IPS-18c (cell line): Measurements from ENCODE around the gene COL4A2.

Experiments
- H3K4me3 ChIP-seq: 2 replicates; pipeline ENCODE4 v1.7.0; 2013; ENCODE audit warnings: low read depth, mild to moderate bottlenecking, low read length, moderate library complexity; ENCODE audit not compliant: insufficient read depth
- H3K9me3 ChIP-seq: one replicate; pipeline ENCODE4 v1.6.1; 2013; ENCODE audit warnings: mild to moderate bottlenecking, low read length, moderate library complexity; ENCODE audit not compliant: control insufficient read depth, insufficient read depth

The COL4A2 gene

DNA sequence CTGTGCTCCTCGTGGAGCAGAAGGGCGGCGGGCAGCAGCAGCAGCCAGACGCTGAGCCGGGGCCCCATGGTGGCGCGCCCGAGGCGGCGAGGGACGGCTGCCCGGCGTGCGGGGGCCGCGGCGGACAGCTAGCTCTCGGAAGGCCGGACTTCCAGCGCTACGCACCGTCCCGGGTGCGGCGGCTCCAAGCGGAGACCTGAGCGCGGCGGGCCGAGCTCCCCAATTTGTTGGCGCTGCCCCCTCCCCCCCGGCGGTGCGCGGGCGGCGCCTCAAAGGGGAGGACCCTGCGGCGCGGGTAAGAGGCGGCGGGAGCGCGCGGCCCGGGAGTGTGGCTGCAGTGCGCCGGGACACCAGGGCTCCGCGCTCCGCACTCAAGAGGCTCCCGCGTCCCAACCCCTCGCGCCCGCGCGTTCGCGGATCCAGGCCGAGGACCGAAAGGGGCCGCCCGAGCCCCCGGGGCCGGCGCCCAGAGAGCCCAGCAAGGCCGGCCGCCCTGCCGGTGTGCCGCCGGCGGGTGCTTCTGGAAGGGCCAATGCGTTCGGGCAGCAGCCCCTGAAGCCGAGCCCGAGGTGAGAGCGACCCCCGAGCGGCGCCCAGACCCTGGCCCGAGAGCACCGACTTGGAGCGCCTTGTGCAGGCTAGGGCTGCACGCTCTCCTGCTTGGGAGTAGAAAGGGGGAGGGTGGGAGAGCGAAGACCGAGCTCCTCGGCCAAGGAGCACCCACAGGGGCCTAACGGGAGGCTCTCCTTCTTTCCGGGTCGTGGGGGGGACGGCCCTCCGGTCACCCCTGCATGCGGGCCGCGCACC lies at the start of gene COL4A2, which contains the start of gene COL4A1:
Gene COL4A2 (plus strand): TSS at position 325 of the 807 bp plus-strand sequence. CDS start 620 bp downstream, outside the sequence.
Gene COL4A1 (minus strand): TSS at position 198 of the 807 bp plus-strand sequence. CDS start 130 bp downstream, at position 68.
- peak within 1 kb of the TSS; percentile 87 for H3K4me3 ChIP-seq
- H3K9me3 ChIP-seq = no peaks in the 10 kb centered on the region

DNA sequence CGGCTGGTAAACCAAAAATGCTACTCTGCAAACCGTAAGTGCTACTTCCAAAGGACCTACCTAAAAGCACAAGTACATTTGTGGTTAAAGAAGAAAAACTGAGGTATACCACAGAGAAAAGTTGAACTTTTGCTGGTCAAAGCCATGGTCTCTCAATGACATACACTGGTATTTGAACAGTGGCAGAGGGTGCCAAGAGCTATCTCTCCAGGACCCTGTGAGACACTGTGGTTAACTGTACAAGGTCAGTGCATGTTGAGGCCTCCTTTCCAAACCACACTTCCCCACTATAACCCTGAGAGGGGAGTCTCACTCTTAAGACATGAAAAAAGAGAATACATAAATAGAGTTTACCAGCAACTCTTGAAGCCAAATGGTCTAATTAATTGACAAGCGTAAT lies 49.7 kb upstream of the COL4A2 start:
- Histone ChIP-seq H3K9me3 (peaks cover 2% of the 10 kb centered on the region), H3K4me3 (no peak overlapping the region)

DNA sequence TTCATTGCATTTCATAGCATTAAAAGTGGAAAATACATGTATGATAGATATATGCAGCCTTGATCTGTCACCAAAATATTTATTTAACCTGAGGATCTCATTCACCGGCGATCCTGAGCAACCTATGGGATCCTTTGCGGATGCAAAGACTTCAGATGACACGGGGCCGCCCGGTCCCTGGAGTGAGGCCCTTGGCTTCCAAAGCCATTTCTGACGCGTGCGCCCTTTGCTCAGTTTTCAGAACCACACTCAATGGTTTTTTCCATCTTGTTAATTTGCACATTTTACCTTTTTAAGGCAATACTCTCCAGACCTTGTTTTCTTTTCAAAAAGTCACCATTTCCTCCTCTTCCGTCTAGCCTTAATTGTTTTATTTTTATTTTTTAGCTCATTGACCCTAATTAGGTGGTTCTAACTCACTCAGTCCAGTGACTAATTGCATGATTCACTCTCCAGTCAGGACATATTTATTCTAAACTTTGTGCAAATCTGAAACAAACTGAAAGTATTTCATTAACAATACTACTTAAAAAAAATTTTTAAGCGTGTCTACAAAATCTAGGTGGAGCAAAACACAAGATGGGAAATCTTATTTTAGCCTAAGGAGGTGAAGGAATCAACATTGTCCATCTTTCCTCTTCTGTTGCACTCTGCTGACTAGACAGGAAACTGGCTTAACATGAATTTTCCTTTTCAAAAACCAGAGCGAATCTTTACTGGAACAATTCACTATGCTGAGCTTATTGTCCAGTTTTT lies 48.0 kb upstream of the COL4A2 start:
- Histone ChIP-seq H3K9me3 (peaks cover 2% of the 10 kb centered on the region), H3K4me3 (no peak overlapping the region)

DNA sequence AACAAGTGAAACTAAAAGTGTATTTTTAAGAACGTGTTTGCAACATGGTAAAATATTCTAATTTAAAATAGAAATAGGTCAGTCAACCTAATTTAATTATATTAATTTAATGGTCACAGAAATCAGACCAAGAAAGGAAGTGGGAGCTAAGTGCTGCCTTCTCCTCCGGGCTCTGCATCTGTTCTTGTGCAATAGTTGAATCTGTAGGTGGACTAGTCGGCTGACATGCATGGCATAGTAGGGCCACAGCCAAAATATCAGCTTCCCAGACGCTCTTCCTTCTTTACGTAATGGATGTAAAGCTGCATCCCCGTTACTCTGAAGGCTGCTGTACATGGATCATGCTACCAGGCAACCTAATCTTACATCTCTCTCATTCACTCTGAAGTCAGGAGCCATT lies 47.4 kb upstream of the COL4A2 start:
- H3K4me3 ChIP-seq = no peak overlapping the region

DNA sequence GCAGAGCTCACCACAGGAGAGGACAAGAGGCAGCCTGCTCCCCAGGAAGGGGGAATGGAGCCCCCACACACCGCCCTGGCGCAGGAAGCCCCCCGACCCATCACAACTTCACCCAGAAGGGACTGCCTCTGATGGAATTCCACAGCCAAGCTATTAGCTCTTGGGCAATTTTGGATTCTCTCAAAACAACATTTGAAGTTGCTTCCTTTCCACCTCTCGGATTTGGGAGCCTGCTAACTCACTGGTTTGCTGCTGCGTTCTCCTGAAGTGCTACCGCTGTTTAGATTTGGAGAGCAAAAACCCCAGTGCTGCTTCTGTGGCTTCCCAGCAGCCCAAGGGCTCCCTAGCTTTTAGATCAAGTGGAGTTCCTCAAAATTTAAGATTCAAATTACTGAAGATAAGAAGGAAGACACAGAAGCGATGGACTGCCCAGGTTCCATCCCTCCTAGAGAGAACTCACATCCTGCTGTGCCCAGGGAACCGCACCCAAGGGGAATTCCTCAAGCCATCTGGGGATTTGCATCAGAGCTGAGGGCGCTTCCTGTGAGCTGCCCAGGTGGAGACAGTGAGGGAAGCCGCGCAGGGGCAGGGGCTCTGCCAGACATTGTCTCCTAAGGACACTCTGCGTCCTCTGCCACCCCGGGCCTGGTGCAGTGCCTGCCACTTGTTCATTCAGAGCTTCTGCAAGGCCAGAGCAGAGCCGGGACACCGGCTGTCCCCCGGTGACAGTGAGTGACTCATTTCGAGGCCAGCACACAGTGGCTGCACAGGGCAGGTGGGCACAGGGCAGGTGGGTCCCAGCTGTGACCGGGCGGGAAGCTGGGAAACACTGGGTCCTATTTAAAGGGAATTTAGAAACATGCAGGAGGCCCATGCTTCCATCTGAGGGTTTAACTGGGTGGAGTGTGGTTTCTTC lies 45.7 kb upstream of the COL4A2 start:
- no peak overlapping the region for H3K4me3 ChIP-seq
- no peaks in the 10 kb centered on the region for H3K9me3 ChIP-seq

More for the DNA sequence above, 47.4 kb upstream of the COL4A2 start:
- H3K9me3 ChIP-seq = peaks cover 2% of the 10 kb centered on the region

DNA sequence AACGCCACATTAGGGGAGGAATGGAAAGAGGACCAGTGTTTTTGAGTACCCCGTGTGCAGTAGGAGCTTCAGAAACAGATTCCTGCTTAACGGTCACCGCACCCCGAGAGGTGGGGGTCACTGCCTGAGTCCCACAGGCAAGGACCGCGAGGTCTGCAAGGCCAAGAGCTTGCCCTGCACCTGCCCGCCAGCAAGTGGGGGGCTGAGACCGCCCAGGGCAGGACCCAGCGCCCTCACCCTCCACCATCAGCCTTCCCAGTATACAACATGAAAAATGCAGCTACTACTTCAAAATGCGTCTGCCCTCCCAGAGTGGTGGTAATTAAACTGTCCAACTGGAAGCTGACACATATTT lies 45.0 kb upstream of the COL4A2 start:
- H3K9me3 ChIP-seq = no peaks in the 10 kb centered on the region
- no peak overlapping the region for H3K4me3 ChIP-seq

DNA sequence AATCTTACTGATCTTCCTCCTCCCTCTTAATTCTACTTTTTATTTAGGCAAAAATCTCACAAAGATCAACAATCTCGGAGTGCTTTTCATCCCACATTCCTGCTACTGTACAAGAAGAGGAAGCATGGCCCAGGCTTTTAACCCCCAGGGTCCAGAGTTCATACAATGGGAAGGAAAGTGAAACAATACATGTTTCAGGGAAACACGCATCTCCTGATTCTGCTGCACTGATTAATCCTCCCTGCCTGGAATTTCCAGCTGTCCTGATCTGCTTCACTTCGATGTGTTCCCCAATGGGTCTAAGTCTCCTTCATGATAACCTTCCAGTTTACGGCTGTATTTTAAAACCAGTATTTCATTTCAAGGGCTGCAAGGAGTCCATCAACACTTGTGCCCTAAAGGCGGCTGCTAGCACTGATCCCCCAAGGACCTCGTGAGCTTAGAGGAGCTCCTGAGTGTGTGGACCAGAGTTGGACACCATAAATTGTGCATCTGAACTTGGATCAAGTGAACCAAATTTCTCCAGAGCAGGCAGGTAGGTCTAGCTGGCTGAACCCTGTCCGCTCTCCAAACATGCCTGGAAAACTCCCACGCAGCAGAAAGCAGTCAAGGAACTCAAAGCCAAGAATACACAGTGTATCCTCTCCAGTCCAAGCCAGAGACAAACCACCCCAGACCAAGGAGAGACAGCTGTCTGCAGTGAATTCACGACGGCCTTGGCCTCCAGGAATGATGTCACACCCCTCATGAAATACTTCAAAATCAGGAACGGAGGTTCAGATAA lies 44.4 kb upstream of the COL4A2 start:
- Histone ChIP-seq H3K9me3 (no peaks in the 10 kb centered on the region), H3K4me3 (no peak overlapping the region)

DNA sequence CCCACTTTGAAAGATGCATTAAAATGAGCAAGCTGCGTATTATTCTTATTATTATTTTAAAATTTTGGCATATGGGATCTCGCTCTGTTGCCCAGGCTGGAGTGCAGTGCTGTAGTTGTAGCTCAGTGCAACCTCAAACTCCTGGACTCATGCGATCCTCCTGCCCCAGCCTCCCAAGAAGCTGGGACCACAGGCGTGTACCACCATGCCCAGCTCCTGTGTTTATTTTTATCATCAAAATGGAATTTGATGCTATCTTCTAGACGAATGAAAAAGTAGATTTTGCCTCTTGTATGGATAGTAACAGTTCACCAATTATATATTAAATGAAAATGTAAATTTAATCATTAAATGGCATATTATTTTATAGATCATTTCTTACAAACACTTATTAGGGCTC lies 43.7 kb upstream of the COL4A2 start:
- Histone ChIP-seq H3K4me3 (no peak overlapping the region), H3K9me3 (no peaks in the 10 kb centered on the region)

DNA sequence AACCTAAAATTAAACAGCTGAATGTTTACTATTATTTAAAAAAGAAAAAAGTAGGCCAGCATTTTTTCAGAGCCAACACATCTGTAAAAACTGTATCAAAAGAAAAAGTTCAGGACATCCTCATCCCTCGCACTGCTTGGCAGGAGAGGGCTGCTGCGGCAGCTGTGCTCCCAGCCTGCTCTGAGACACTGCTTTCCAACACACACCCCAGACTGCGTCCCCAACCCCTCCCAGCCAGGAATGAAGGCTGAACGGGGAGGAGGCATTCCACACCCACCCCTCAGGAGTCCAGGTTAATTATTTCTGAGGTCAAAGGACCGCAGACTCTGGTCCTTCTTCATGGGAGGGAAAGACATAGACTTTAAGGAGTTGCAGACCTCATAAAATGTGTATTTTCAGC lies 43.2 kb upstream of the COL4A2 start:
- no peaks in the 10 kb centered on the region for H3K9me3 ChIP-seq
- H3K4me3 ChIP-seq = no peak overlapping the region

DNA sequence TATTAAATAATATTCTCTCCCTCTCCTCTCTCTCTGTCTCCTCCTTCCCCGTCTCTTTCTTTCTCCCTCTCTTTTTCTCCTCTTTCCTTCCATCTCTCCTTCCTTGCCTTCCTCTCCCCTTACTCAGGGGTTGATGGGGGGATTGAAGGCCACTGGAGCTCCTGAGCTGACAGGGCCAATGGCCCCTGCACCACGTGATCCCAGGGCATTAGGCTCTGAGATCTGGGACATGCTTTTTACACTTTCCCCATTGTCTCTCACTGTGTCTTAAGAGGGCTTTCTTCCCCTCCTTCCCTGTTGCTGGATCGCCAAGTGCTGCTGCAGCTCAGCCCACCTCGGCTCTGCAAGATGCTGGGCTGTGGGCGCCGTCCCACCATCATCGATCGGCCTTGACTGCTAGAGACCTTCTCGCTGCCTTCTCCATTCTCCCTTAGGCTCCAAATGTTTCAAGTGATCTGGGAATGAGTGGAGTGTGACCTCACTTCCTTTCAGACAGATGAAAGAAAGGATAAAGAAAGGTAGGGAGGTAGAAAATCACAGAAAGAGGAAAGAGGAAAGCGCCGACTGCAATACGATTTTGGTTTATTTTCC lies 42.3 kb upstream of the COL4A2 start:
- no peak overlapping the region for H3K4me3 ChIP-seq
- H3K9me3 ChIP-seq = no peaks in the 10 kb centered on the region

DNA sequence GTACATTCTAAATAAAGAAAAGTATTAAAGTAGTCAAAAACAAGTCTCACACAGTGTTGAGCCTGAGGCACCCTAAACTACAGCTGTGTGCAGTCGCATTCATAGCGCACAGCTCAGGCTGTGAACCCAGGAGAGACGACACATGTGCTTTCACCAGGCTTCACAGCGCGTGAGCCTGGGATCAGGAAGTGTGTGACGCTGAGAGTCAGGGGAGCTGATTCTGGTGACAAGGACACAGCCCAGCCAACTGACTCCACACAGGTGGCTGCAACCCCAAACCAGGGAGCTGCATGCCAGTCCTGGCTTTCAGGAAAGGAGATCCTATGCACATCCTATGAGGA lies 41.8 kb upstream of the COL4A2 start:
- Histone ChIP-seq H3K9me3 (no peaks in the 10 kb centered on the region), H3K4me3 (no peak overlapping the region)

DNA sequence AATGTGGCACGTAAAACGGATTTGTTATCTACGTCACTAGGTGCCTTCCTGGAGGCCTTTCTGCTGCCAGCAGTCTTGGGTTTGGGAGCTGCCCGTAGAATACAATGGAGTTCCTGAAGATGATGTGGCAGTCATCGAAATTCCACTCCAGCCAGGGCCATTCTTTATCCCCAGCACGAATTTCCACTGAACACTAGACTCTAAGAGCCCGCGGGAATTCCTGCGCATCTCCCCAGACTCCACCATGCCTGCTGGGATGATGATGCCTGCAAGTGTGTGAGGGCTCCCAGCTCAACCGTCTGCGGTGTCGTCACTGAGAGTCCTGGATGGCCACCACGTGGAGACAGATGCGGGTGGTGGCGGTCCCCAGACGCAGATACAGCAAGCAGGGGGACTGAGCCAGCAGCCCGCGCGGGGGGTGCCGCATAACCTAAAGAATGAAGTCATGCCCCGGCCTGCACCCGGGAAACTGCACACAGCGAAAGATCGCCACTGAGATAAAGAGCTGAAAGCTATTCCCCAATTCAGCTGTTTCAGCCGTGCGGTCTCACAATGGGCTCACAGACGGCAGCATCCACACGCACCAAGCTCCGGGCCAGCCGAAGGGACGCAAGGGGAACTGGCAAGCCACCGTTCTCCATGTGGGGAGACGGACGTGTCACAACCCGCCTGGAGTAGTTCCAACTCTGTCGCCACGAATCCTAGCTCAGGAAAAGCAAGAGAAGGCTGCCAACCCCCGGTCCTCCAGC lies 41.2 kb upstream of the COL4A2 start:
- Histone ChIP-seq H3K9me3 (no peaks in the 10 kb centered on the region), H3K4me3 (no peak overlapping the region)

DNA sequence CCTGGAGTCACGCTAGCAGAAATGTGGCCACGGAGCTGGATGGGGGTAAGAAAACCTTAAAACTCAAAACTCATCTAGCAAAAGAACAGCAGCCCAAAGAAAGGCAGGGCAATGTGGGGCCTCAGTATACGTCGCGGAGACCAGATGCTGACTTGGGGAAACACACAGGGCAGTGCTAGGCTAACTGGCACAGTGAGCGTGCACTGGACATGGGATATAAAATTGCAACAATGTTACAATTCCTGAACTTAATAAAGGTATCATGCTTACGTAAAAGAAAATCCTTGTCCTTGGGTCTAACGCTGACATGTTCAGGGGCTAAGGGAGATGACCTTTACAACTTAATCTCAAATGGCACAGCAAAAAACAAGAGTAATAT lies 40.7 kb upstream of the COL4A2 start:
- Histone ChIP-seq H3K4me3 (no peak overlapping the region), H3K9me3 (no peaks in the 10 kb centered on the region)

DNA sequence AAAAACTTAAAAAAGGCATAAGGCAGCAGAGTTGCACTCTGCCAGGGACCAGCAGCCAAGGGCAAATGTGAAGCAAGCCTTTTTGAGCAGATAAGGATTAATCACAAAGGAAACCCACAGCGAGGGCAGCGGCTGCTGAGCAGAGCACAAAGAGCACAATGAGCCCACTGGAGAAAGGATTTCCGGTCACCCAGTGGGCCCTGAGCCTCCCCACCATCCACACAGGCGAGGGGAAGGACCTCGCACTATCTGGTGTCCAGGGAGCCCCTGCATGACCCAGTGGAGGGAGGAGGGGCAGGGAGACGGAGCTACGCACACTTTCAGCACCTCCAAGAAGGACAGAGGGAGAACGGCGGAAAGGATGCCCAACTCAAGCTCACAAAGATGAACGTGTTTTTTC lies 40.1 kb upstream of the COL4A2 start:
- no peaks in the 10 kb centered on the region for H3K9me3 ChIP-seq
- no peak overlapping the region for H3K4me3 ChIP-seq

DNA sequence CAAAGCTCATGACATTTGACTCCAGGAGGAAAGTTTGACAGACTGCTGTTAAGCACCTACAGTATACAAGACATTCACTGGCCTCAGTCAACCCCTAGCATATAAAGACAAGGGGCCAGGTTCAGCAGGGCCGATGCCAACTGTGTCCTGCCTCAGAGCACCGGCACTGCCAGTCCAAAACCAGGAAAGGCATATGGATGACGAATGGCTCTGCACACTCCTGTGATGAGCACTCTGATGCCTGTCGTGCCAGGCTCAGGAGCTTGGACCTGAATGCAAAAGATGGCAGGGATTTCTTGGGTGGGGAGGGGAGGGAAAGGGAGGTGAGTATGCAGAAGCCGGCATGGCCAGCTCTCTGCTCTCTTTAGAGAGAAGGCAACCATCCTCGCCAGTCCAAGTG lies 39.0 kb upstream of the COL4A2 start:
- H3K4me3 ChIP-seq = no peak overlapping the region
- no peaks in the 10 kb centered on the region for H3K9me3 ChIP-seq

DNA sequence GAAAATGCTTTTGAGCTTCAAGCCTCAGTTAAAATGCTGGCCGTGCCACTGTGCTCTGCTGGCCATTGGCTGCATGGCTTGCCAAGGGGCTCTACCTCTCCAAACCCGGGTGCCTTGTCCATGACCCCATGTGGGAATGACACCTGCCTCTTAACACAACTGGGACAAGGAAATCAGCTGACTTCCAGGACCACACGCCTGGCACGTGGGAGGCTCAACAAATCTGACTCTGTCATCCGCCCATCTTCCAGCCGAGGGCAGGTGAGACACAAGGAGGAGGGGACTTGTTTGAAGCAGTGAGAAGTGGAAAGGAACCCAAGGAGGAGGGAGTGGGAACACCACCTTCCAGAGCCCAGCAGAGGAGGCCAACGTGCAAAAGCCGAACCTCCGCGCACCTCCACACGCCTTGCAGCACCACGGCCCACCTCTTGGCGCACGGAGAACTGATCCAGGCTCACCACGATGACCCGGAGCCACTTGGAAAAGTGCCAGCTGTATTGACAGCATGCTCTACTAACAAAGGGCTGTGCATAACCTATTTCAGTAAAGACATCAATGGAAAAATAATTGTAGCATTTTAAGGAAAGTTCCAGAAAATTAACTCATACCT lies 38.4 kb upstream of the COL4A2 start:
- Histone ChIP-seq H3K9me3 (no peaks in the 10 kb centered on the region), H3K4me3 (no peak overlapping the region)
